GM19238 (cell line): ENCODE data around the gene TECRL.

Experiments
- DNase-seq: peaks from one replicate; pipeline ENCODE4 v3.0.0; 2011; ENCODE audit warnings: low spot score; ENCODE audit not compliant: insufficient read length

Gene TECRL, protein sequence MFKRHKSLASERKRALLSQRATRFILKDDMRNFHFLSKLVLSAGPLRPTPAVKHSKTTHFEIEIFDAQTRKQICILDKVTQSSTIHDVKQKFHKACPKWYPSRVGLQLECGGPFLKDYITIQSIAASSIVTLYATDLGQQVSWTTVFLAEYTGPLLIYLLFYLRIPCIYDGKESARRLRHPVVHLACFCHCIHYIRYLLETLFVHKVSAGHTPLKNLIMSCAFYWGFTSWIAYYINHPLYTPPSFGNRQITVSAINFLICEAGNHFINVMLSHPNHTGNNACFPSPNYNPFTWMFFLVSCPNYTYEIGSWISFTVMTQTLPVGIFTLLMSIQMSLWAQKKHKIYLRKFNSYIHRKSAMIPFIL

GRCh38 chr4:64409300-64409699 lies at the start of gene TECRL:
Gene TECRL, minus strand, starts transcription at chr4:64409450. Its CDS starts 99 bp downstream, at chr4:64409351.
- no peak for DNase-seq

DNA sequence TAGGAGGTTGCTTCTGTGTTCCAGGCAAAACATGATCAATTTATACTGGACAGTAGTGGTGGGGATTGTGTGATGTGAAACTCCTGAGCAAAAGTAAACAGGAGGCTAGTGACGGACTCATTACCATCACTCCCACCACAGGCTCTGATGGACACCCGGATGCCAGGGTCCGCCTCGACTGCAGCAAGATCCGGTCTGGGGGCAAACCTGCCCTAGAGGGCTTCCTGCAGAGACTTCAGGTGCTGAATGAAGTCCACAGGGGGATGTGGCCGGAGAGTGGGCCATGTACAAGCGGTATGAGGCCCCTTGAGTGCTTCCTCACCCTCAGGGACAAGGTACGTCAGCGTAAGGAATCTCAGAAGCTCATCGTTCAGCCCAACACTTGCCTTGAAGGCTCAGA lies 23.4 kb upstream of the TECRL start:
- DNase-seq: no peak

- no peak for DNase-seq
Observed at GRCh38 chr4:64430933-64431332, 21.7 kb upstream of the TECRL start.

DNA sequence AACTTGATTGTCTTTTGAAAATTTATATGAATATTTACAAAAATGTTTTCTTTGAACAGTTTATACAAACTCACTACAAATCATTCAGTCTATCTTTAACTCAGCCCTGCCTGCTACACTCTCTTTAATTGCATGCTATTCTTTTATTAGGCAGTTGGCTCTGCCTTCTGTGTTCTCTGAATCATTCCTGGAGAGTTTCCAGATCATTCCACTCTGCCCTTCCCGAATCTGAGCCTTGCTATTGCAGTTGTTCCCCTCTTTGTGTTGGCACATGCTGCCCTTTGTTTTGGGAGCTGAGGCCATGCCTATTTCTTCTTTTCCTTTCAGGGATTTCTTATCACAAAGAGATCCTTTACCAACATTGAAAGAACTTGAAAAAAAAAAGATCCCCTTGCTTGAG lies 8.7 kb upstream of the TECRL start:
- no peak for DNase-seq

GRCh38 chr4:64407000-64407399 lies 2.2 kb downstream of the TECRL start:
- DNase-seq: no peak

DNA sequence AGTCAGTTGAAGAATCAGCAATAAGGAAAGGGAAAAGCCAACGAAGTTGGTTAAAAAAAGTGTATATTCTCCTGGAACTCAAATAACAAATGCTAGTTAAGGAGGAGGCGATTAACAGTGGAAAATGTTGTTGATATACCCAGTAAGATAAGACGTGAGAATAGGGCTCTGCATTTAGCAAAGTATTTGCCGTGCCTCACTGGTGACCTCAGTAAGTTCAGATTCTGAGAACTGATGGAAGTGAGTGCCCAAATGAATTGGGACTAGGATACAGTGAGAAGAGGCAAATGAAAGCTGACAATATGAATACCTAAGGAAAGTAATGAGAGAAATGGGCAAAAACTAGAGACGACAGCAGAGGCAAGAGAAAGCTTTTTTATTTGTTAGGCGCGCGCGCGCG lies 3.5 kb downstream of the TECRL start:
- DNase-seq: no peak

- no peak for DNase-seq
Observed at GRCh38 chr4:64402684-64403083, 6.6 kb downstream of the TECRL start.

DNA sequence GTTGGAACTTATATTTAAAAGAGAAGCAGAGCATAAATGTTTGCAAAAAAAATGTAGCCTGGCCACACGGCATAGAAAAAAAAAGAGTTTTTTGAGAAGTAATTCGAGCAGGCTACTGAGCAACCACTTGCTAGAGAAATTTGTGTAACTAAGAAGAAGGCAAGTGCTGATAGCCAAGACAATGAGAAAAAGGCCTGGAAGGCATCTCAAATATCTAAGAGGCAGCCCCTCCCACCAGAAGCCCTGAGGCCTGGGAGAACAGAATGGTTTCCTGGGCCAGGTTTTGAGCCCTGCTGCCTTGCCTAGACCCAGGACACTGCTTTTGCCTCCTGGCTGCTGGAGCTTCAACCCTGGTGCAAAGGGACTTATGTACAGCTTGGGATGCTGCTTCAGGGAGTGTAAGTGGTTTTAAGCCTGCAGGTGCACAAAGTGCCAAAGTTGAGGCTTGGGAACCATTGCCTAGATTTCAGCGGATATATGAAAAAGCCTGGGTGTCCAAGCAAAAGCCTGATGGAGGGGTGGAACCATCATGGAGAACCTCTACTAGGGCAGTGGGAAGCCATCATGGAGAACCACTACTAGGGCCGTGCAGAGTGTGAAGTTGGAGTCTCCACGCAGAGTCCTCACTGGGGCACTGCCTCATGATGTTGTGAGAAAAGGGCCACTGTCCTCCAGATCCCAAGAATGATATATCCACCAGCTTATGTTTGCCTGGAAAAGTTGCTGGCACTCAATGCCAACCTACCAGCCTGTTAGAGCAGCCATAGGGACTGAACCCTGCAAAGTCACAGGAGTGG lies 9.7 kb downstream of the TECRL start:
- no peak for DNase-seq

- DNase-seq: no peak
Observed at GRCh38 chr4:64394469-64394868, 14.8 kb downstream of the TECRL start.

DNA sequence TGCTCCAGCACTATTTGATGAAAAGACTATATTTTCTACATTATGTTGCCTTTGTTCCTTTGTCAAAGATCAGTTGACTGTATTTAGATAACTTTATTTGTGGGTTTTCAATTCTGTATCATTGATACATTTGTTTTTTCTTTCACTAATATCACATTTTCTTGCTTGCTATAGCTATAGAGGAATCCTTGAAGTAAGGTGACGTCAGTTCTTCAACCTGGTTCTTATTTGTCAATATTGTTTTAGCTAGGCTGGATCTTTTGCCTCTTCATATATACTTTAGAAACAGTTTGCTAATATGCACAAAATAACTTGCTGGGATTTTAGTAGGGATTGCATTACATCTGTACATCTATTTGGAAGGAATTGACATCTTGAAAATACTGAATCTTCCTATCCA lies 21.0 kb downstream of the TECRL start:
- no peak for DNase-seq

GRCh38 chr4:64385220-64385619 lies 24.0 kb downstream of the TECRL start:
- DNase-seq: no peak

DNA sequence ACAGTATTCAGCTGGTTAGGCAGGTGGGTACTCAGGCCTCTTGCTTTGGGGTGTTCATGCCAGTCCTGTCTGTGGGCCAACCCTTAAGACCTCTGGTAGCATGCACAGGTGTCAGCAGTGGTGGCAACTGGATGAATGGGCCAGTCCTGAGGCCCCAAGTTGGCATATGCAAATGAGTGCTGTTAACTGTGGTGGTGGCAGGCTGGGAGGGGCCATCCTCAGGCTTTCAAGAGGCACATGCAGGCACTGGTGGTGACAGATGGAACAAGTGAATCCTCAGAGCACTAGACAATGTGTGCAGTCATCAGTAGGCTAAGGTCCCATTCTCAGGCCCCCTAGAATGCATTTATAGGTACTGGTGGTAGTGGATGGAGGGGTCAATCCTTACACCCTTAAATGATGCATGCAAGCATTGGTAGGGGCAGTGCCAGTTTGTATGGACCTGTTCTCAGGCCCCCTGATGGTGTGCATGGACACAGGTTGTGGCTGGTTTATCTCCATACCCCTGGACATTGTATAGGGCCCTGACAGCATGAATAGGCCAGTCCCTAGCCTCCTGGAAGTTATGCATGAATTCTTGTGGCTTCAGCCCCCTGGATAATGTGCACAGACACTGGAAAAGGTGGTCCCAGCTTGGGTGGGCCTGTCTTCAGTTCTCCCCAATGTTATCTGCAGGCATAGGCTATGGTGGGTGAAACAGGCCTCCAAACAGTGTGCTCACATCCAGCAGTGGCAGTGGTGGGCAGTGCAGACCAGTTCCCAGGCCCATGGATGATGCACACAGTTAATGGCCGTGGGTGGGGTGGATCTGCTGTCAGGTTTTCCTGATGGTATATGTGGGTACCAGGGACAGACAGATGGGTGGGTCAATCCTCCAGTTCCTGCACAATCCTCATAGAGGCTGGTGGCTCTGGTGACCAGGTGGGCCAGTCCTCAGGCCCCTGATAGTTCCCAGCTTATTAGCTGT lies 24.7 kb downstream of the TECRL start:
- DNase-seq: no peak

- no peak for DNase-seq
Observed at GRCh38 chr4:64368741-64369140, 40.5 kb downstream of the TECRL start.

GRCh38 chr4:64361399-64361740 lies 47.9 kb downstream of the TECRL start:
- DNase-seq: no peak

- no peak for DNase-seq
Observed at GRCh38 chr4:64360664-64361398, 48.4 kb downstream of the TECRL start.

DNA sequence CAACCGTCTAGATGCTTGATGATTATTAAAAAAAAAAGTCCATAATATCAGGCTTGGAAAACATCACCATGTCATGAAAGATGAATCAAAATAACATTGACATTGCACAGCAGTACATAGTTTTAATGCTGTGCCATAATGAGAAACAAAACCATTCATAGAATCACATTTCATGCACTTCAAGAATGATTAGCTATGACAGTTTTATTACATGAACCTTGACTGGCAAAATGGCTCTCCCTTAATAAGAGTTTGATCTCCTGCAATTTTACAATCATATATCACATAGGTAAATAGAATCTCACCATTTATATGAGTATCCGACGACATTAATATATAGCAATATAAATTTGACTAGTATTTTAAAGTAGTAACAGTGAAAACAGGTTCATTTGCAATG lies 49.8 kb downstream of the TECRL start:
- DNase-seq: no peak

DNA sequence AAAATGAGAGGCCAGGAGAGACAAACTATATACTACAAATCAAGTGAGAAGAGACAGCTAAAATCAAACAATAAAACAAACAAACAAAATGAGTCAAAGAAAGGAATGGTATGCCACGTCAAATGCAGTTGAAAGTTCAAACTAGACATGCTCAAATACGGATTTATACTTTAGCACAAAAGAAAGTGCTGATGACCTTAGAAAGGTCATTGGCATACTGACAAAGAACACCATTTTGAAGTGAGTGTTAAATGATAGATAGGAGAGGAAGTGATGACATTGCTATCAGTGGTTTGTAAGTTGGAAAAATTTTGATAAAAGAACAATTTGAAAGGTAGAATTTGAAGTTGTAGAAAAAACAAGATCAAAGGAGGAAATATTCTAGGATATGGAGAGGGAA lies 55.3 kb downstream of the TECRL start:
- DNase-seq: no peak

DNA sequence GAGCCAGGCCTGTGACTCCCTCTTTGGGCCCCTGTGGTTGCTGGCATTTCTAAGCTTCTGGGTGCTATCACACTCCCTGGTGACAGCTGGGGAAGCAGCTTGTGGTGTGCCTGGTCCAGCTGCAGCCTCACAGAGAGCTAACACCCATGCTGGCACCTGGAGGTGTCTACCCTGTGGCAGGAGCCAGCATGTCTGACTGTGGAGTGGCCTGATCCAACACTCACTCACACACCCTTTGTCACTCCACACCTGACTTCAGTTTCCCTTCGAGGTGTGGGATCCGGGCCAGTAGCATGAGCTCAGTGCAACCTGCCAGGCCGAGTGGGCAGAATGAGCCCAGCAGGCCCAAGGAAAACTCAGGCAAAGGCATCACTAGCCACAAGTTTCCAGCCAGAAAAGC lies 67.5 kb downstream of the TECRL start:
- DNase-seq: no peak

DNA sequence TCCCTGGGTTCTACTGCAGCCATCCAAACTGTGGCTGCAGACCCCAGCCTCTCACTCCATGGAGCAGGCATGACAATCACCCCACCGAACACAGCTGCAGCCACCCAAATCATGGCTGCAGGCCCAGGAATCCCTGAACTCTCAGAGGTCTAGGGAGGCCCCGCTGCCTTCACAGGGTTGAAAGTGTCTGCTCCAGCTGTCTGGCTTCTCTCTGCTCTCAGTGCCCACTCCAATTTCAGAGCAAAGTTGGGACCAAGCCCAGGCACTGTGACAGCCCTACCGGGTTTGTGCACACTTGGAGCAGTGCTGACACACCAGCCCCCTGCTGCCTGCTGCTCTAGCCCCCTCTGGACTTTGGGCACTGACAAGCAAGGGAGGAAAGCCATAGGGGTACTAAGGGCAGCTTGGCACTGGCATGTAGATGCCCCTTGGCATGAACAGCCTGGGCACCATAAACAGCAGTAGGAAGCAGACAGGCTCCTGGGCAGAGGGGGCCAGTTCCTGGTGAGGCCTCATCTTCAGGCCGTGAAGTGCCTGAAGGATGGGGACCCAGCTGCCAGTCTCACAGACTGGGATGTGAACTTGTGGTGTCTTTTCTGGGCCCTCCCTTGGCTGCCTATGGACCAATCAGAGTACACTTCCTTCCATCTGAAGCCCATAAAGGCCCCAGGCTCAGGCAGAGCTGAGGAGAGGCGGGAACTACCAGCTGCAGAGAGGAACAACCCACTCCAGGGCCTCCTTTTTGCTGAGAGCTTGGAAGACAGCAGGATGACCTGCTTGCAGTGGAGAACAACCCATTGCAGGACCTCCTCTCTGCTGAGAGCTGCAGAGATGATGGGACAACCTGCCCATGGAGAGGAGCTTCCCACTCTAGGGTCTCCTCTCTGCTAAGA lies 68.8 kb downstream of the TECRL start:
- no peak for DNase-seq

DNA sequence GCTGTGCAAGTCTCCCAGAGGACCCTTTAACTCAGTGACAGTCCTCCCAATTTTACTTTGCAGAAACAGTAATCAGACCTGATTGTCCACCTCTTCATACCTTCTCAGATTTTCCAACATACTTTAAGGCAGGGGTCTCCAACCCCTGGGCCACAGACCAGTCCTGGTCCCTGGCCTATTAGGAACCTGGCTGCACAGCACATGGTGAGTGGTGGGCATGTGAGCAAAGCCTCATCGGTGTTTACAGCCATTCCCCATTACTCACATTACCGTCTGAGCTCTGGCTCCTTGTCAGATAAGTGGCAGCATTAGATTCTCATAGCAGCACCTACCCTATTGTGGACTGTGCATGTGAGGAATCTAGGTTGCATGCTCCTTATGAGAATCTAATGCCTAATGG lies 74.3 kb downstream of the TECRL start:
- DNase-seq: no peak
